HCEC 1CT (cell line): ENCODE data around the gene DICER1.
"Not testable (repeated sequence)": the region's sequence is repeated elsewhere in the genome, so short reads cannot be mapped to it uniquely, and the experiment has no call there.

Experiments used
- DNase-seq: peaks from one replicate; pipeline ENCODE4 v3.0.0-alpha.2; 2017

Gene DICER1

GRCh38 chr14:95143808-95144620, 13.3 kb downstream of the DICER1 start:
- DNase-seq = no peak

DNA sequence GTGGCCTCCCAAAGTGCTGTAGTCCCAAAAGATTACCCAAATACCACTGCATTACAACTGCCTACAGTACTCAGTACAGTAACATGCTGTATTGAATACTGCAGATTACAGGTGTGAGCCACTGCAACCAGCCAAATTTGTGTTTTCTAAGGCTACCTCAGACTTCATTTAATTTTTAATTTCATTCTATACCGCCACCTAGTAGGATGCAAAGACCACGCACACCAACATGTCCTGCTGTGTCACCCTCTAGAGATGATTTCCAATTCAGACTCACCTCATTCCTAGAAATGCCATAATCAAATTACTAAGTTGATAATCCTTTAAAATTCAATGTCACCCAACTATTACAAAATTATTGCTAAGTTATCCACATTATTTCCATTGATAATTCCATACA, 15.1 kb downstream of the DICER1 start:
- no peak for DNase-seq

GRCh38 chr14:95141684-95142083, 15.6 kb downstream of the DICER1 start:
- no peak for DNase-seq

GRCh38 chr14:95140060-95140858, 17.1 kb downstream of the DICER1 start:
- peak; percentile 58 for DNase-seq

GRCh38 chr14:95138876-95139275, 18.5 kb downstream of the DICER1 start:
- DNase-seq = no peak

DNA sequence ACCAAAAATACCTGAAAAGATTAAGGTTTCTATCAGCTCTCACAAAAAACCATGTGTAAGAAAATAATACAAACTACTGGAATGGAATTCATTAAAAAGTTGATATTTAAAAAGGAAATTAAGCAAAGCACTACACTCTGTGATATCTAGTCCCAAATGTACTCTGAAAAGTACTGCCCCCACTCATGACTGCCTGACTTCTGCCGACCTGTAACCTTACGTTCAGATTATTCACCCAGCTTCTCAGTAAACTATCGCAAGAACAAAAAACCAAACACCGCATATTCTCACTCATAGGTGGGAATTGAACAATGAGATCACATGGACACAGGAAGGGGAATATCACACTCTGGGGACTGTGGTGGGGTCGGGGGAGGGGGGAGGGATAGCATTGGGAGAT, 18.9 kb downstream of the DICER1 start:
- DNase-seq = not testable (repeated sequence)

- DNase-seq = no peak
Measured at GRCh38 chr14:95137804-95138167, 19.5 kb downstream of the DICER1 start.

- no peak for DNase-seq
Measured at GRCh38 chr14:95137164-95137803, 20.0 kb downstream of the DICER1 start.

- no peak for DNase-seq
Measured at GRCh38 chr14:95136631-95137030, 20.7 kb downstream of the DICER1 start.

- DNase-seq = no peak
Measured at GRCh38 chr14:95134304-95134933, 22.9 kb downstream of the DICER1 start.

GRCh38 chr14:95133282-95133681, 24.0 kb downstream of the DICER1 start:
- no peak for DNase-seq

DNA sequence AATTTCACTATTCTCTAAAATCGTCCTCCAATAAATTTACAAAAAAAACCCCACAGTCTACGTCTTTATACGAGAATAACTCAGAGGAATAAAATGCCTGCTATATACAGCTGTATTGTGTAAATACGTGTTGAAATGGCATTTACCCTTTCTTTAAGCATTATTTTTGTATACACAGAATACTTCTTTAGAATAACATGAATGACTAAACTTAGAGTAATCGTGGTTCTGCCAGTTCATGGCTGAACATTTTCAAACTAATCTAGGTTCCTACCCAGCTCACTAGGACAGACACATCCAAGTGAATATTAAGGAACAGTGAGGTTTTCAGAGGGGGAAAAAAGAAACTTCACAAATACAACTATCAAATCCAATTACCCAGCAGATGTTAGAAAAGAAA, 24.6 kb downstream of the DICER1 start:
- DNase-seq = peak; percentile 71

DNA sequence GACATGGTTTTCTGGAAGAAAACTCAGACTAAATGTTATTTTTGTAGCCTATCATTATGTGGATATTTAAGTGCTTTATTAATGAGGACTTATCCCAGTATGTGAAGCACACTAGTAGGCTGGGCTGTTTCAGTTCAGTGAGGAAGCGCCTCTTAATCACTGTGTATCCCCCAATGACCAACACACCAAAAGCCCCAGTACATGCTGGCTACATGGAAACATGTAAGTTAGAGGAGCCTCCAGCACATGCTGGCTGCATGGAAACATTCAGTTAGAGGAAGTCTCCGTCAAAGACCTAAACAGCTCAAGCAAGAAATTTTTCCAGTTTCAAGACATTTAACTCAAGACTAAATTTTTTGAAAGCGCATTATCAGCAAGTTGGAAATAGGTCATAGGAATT, 26.8 kb downstream of the DICER1 start:
- no peak for DNase-seq

DNA sequence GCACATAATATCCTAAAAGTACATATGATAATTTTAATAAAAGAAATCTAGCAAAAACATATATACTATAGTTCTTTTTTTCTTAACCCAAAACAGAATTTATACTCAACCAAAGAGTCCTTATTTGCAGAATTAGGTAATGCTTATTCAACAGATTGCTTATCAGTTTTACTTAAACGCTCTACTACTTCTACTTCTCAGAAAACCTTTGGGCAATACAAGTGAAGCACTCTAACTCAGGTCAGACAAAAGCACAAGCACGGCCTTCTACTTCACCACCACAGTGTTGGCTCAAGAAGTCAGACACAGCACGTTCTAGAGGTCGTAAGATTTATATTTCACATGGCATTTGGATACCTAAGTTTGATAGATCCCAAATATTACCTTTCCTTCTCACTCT, 29.2 kb downstream of the DICER1 start:
- no peak for DNase-seq

- DNase-seq = no peak
Measured at GRCh38 chr14:95127531-95127911, 29.8 kb downstream of the DICER1 start.

- DNase-seq = no peak
Measured at GRCh38 chr14:95126906-95127530, 30.3 kb downstream of the DICER1 start.

- DNase-seq = no peak
Measured at GRCh38 chr14:95125915-95126314, 31.4 kb downstream of the DICER1 start.

DNA sequence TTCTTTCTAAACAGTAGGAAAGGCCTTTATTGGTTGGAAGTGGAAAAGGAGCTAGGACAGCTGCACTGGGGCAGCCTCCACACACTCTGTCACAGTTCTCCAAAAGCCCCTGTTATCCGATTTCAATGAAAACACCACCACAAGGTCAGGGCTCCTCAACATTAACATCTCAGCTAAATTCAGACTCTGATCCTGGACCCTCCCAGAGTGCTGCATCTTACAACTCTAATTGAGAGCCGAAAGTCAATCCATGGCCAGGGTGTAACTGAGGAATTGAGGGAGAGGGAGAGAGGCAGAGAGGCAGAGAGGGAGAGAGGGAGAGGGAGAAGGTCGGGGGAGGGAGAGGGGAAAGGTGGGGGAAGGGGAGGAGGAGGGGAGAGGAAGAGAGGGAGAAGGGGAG, 32.1 kb downstream of the DICER1 start:
- no peak for DNase-seq

GRCh38 chr14:95123891-95124579, 33.3 kb downstream of the DICER1 start:
- DNase-seq = no peak

DNA sequence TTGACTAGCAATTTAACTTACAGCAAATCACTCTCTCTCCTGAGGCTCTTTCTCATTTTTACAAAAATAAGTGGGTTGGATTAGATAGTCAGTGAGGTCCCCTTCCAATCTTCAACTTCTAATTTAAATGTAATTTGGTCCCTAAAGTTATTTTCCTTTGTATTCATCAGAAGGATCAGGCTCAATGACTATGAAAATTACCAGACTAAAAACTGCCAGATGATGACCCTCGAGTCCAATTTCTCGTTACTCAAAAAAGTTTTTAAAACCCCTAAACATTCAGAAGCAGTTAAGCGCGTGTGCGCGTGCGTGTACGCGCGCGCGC, 34.7 kb downstream of the DICER1 start:
- no peak for DNase-seq

GRCh38 chr14:95121911-95122620, 35.3 kb downstream of the DICER1 start:
- no peak for DNase-seq

DNA sequence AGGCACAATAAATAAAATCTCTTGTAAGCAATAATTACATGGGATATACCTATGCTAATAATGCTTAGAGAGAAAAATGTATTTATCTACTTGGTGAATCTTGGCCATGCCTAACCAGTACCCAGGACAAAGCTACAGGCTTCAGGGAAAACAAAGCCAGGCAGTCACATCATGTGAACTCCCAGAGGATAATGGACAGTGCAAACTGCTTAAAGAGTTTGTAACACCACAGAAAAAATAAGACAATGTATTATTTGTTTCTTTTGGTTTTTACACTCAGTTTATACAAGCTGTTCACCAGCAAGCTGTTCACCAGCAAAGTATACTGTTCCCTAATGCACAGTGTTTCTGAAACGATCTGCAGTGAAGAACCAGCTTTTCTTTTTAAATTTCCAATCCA, 38.0 kb downstream of the DICER1 start:
- no peak for DNase-seq
